Gastroesophageal sphincter (tissue), 3 donors: ENCODE measurements around the gene BTBD6.

Experiments
- CTCF ChIP-seq, 4 experiments: fragments of 200-600 bp in 2 of 4; fragments of 450-650 bp in 2 of 4; sonication (generic) in 1 of 4; IDR thresholded peaks; one replicate each; pipeline ENCODE4 v1.5.1; 2017 to 2019; ENCODE audit warnings: antibody characterized with exemption in 4 of 4, mild to moderate bottlenecking in 2 of 4, moderate library complexity in 2 of 4
- EP300 ChIP-seq: sonication (generic); formaldehyde crosslinking; IDR thresholded peaks from one replicate; pipeline ENCODE4 v1.6.1; 2017; ENCODE audit warnings: antibody characterized with exemption, mild to moderate bottlenecking
- POLR2A ChIP-seq, 2 donors: fragments of 450-650 bp; IDR thresholded peaks; one replicate each; pipeline ENCODE4 v1.6.1; 2017; ENCODE audit warnings: antibody characterized with exemption in 2 of 2, mild to moderate bottlenecking in 2 of 2, moderate library complexity in 1 of 2
- POLR2AphosphoS5 ChIP-seq: sonication (generic); formaldehyde crosslinking; IDR thresholded peaks from one replicate; pipeline ENCODE4 v1.6.1; 2017; ENCODE audit warnings: antibody characterized with exemption

GRCh38 chr14:105256292-105256960 is 8.1 kb downstream of the BTBD6 start:
- no peak for TF ChIP-seq POLR2A (IDR thresholded peaks at IDR 0.05)
- no peak for TF ChIP-seq CTCF (IDR thresholded peaks at IDR 0.05)
- TF ChIP-seq POLR2AphosphoS5 = no peak
- TF ChIP-seq EP300 = no peak
